NCI-H146 treated with DMSO at 0.1 percent for 48 hours (cell line): ENCODE measurements around the gene PLCG2.
"Not testable (repeated sequence)": the region's sequence is repeated elsewhere in the genome, so short reads cannot be mapped to it uniquely, and the experiment has no call there.

ENCODE experiments used
- DNase-seq: peaks from one replicate; lab custom pipeline; 2025; ENCODE audit not compliant: unreplicated experiment; lab: John Stamatoyannopoulos, UW

The PLCG2 gene

GRCh38 chr16:81873843-81874752 lies 95.0 kb downstream of the PLCG2 start:
- peak; percentile 4 for DNase-seq

- DNase-seq: peak; percentile 8
Observed at GRCh38 chr16:81875461-81875860, 96.4 kb downstream of the PLCG2 start.

- DNase-seq: no peak
Observed at GRCh38 chr16:81876273-81876900, 97.3 kb downstream of the PLCG2 start.

- DNase-seq: not testable (repeated sequence)
Observed at GRCh38 chr16:81877490-81877889, 98.4 kb downstream of the PLCG2 start.

GRCh38 chr16:81878529-81878928 lies 99.4 kb downstream of the PLCG2 start:
- DNase-seq: no peak

GRCh38 chr16:81879625-81880024 lies 100.5 kb downstream of the PLCG2 start:
- DNase-seq: no peak

- DNase-seq: no peak
Observed at GRCh38 chr16:81880816-81881215, 101.7 kb downstream of the PLCG2 start.

- DNase-seq: no peak
Observed at GRCh38 chr16:81881228-81881627, 102.1 kb downstream of the PLCG2 start.

- DNase-seq: no peak
Observed at GRCh38 chr16:81882559-81882958, 103.5 kb downstream of the PLCG2 start.

- peak; percentile 4 for DNase-seq
Observed at GRCh38 chr16:81883235-81883634, 104.1 kb downstream of the PLCG2 start.

GRCh38 chr16:81885976-81886586 lies 107.0 kb downstream of the PLCG2 start:
- DNase-seq: peak; percentile 25

- DNase-seq: no peak
Observed at GRCh38 chr16:81888520-81889394, 109.7 kb downstream of the PLCG2 start.

GRCh38 chr16:81891736-81892364 lies 112.8 kb downstream of the PLCG2 start:
- no peak for DNase-seq

GRCh38 chr16:81894592-81894991 lies 115.5 kb downstream of the PLCG2 start:
- DNase-seq: no peak

GRCh38 chr16:81896902-81897301 lies 117.8 kb downstream of the PLCG2 start:
- no peak for DNase-seq

- DNase-seq: peak; percentile 1
Observed at GRCh38 chr16:81899601-81900000, 120.5 kb downstream of the PLCG2 start.

GRCh38 chr16:81900014-81900413 lies 120.9 kb downstream of the PLCG2 start:
- no peak for DNase-seq

GRCh38 chr16:81900456-81900855 lies 121.4 kb downstream of the PLCG2 start:
- no peak for DNase-seq

- no peak for DNase-seq
Observed at GRCh38 chr16:81901484-81901883, 122.4 kb downstream of the PLCG2 start.

GRCh38 chr16:81902025-81902424 lies 122.9 kb downstream of the PLCG2 start:
- no peak for DNase-seq
